GM06990 (cell line): ENCODE data around the gene COQ10B.

Source experiments
- DNase-seq: peaks from one replicate; pipeline ENCODE4 v3.0.0-alpha.2; 2011; ENCODE audit not compliant: insufficient read length; ENCODE audit errors: extremely low read depth
- H3K27me3 ChIP-seq: replicated peaks from 2 replicates; pipeline ENCODE4 v1.6.0; 2011; ENCODE audit warnings: low read length; ENCODE audit not compliant: control insufficient read depth, insufficient read depth
- H3K36me3 ChIP-seq: 2 replicates; pipeline ENCODE4 v1.5.1; 2011; ENCODE audit warnings: low read length; ENCODE audit not compliant: control insufficient read depth, insufficient read depth
- H3K4me3 ChIP-seq: replicated peaks from 2 replicates; pipeline ENCODE4 v1.5.1; 2011; ENCODE audit warnings: low read depth, mild to moderate bottlenecking, control low read depth, low read length
- TF ChIP-seq, protein P1 (sequence below): IDR thresholded peaks from 2 replicates; pipeline ENCODE4 v1.5.1; 2011; ENCODE audit warnings: low read length, control low read depth, mild to moderate bottlenecking, inconsistent platforms; ENCODE audit not compliant: insufficient read depth, poor library complexity, severe bottlenecking

COQ10B gene

DNA sequence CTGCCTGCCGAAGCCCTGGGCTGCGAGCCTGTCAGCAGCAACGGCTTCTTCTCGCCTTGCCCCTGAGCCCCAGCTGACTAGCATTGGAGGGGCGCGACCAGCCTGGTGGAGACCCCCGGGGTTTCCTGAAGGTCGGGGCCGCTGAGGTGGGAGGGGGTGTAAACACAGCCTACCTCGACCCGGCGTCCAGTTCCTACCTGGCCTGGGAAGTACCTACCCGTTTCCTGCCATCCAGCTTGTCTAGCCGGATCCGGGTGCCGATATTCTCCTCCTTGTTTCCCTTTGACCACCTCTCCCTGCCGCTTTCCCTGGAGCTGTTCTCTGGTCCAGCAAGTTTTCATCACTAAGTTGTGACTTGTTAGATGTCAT, 63.0 kb downstream of the COQ10B start:
- peak overlapping the region; percentile 92 for H3K4me3 ChIP-seq
- DNase-seq = no peak
- TF ChIP-seq, protein P1, sequence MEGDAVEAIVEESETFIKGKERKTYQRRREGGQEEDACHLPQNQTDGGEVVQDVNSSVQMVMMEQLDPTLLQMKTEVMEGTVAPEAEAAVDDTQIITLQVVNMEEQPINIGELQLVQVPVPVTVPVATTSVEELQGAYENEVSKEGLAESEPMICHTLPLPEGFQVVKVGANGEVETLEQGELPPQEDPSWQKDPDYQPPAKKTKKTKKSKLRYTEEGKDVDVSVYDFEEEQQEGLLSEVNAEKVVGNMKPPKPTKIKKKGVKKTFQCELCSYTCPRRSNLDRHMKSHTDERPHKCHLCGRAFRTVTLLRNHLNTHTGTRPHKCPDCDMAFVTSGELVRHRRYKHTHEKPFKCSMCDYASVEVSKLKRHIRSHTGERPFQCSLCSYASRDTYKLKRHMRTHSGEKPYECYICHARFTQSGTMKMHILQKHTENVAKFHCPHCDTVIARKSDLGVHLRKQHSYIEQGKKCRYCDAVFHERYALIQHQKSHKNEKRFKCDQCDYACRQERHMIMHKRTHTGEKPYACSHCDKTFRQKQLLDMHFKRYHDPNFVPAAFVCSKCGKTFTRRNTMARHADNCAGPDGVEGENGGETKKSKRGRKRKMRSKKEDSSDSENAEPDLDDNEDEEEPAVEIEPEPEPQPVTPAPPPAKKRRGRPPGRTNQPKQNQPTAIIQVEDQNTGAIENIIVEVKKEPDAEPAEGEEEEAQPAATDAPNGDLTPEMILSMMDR = no peak
- H3K27me3 ChIP-seq = no peaks in the 10 kb centered on the region
- H3K36me3 ChIP-seq = no peaks in the 10 kb centered on the region

DNA sequence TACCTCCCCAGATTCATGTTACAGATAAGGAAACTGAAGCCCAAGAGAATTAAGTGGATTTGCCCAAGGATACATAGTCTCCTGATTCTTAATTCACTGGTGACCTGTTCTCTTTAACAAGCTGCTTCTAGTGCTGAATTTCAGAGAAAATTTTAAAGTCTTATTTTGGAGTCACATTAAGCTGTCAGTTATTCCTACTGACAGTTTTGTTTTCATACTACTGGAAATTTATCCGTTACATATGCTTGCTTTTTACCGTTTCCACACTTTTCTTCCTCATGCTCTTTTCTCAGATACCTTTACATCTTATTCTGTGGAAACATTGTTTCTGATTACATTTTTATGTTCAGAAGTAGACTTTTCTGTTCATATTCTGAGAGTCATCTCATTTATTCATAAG, 63.8 kb downstream of the COQ10B start:
- TF ChIP-seq, protein P1 = no peak
- no peak for DNase-seq
- Histone ChIP-seq H3K36me3 (no peaks in the 10 kb centered on the region), H3K27me3 (no peaks in the 10 kb centered on the region), H3K4me3 (peak overlapping the region; percentile 92)
